GM12891 (cell line): Measurements from ENCODE around the gene CAMSAP2.

Experiments
- DNase-seq: peaks from one replicate; pipeline ENCODE4 v3.0.0; 2011; ENCODE audit warnings: low spot score; ENCODE audit not compliant: insufficient read length
- FAIRE-seq: peaks from 2 replicates; lab custom pipeline; 2011; peaks lifted over from hg19 to GRCh38; lab: Jason Lieb, UNC
- PAX5 ChIP-seq: IDR thresholded peaks from 2 replicates; pipeline ENCODE4 v1.6.1; 2011; ENCODE audit warnings: low read length, moderate library complexity, mild to moderate bottlenecking; ENCODE audit not compliant: insufficient read depth, severe bottlenecking
- POLR2A ChIP-seq: IDR thresholded peaks from 2 replicates; pipeline ENCODE4 v1.6.1; 2011; ENCODE audit warnings: low read depth, low read length, control low read depth
- POLR2AphosphoS5 ChIP-seq: IDR thresholded peaks from 2 replicates; pipeline ENCODE4 v1.6.1; 2011; ENCODE audit warnings: low read depth, low read length, control low read depth
- POU2F2 ChIP-seq: IDR thresholded peaks from 2 replicates; pipeline ENCODE4 v1.6.1; 2011; ENCODE audit warnings: low read depth, mild to moderate bottlenecking, control low read depth, low read length, moderate library complexity
- SPI1 ChIP-seq: IDR thresholded peaks from 2 replicates; pipeline ENCODE4 v1.6.1; 2011; ENCODE audit warnings: low read depth, low read length, control low read depth
- TAF1 ChIP-seq: IDR thresholded peaks from 2 replicates; pipeline ENCODE4 v1.6.1; 2011; ENCODE audit warnings: low read depth, low read length, control low read depth

CAMSAP2 gene

GRCh38 chr1:200866116-200866515 is 127.4 kb downstream of the CAMSAP2 start:
- TF ChIP-seq SPI1 (no peak), PAX5 (no peak), TAF1 (no peak), POU2F2 (no peak), POLR2A (no peak), POLR2AphosphoS5 (no peak)
- DNase-seq, result no peak
- no peak for FAIRE-seq

GRCh38 chr1:200866521-200866920 is 127.8 kb downstream of the CAMSAP2 start:
- no peak for TF ChIP-seq TAF1
- TF ChIP-seq POU2F2, result peak; percentile 75; the same call in 1 of the 2 replicates
- no peak for TF ChIP-seq POLR2A
- peak; percentile 98 for FAIRE-seq

GRCh38 chr1:200867018-200867811 is 128.5 kb downstream of the CAMSAP2 start:
- no peak for DNase-seq
- FAIRE-seq, result no peak
- TF ChIP-seq POLR2A, result no peak
- TF ChIP-seq PAX5, result no peak

More at GRCh38 chr1:200866521-200866920, 127.8 kb downstream of the CAMSAP2 start:
- DNase-seq, result peak; percentile 46

GRCh38 chr1:200869376-200869752 is 130.7 kb downstream of the CAMSAP2 start:
- DNase-seq (no peak), FAIRE-seq (no peak)

GRCh38 chr1:200869753-200870391 is 131.2 kb downstream of the CAMSAP2 start:
- DNase-seq, result no peak
- TF ChIP-seq POLR2AphosphoS5 (no peak), POU2F2 (peak; percentile 47; the same call in 1 of the 2 replicates), TAF1 (no peak), POLR2A (peak; percentile 50), SPI1 (peak; percentile 58), PAX5 (peak; percentile 5)
- FAIRE-seq, result peak; percentile 95

More at GRCh38 chr1:200869376-200869752, 130.7 kb downstream of the CAMSAP2 start:
- TF ChIP-seq PAX5 (no peak), SPI1 (peak; percentile 35; the same call in 1 of the 2 replicates), POLR2A (no peak), TAF1 (no peak), POU2F2 (no peak), POLR2AphosphoS5 (no peak)

- DNase-seq (no peak), FAIRE-seq (no peak)
- TF ChIP-seq PAX5, result no peak
- TF ChIP-seq TAF1, result no peak
- no peak for TF ChIP-seq SPI1
- TF ChIP-seq POU2F2, result no peak
- no peak for TF ChIP-seq POLR2A
- no peak for TF ChIP-seq POLR2AphosphoS5
Observed at GRCh38 chr1:200872446-200873115, 133.9 kb downstream of the CAMSAP2 start, which contains the start of gene GPR25. GPR25 (plus strand) TSS chr1:200872981; CDS start chr1:200873038, 57 bp downstream.

GRCh38 chr1:200873116-200873670 is 134.5 kb downstream of the CAMSAP2 start:
- no peak for DNase-seq
- no peak for TF ChIP-seq POLR2A
- TF ChIP-seq POU2F2, result no peak
- TF ChIP-seq TAF1, result no peak
- TF ChIP-seq PAX5, result no peak
- no peak for TF ChIP-seq SPI1
- TF ChIP-seq POLR2AphosphoS5, result no peak
- no peak for FAIRE-seq

- DNase-seq, result no peak
- TF ChIP-seq POLR2A (no peak), POU2F2 (no peak), TAF1 (no peak), PAX5 (no peak)
- FAIRE-seq, result no peak
Observed at GRCh38 chr1:200873671-200874397, 135.1 kb downstream of the CAMSAP2 start.

- TF ChIP-seq POLR2AphosphoS5 (no peak), TAF1 (no peak), POU2F2 (no peak), SPI1 (no peak), PAX5 (no peak), POLR2A (no peak)
- FAIRE-seq, result no peak
- DNase-seq, result no peak
Observed at GRCh38 chr1:200874694-200875093, 136.0 kb downstream of the CAMSAP2 start.
